HG02885 (cell line): ENCODE results near the gene VEGFA.

Experiments
- ATAC-seq: cut with Tn5 transposase; IDR thresholded peaks from one replicate; pipeline ENCODE4 v1.9.1; 2021; ENCODE audit warnings: mild to moderate bottlenecking; ENCODE audit not compliant: unreplicated experiment, poor library complexity

VEGFA gene

DNA sequence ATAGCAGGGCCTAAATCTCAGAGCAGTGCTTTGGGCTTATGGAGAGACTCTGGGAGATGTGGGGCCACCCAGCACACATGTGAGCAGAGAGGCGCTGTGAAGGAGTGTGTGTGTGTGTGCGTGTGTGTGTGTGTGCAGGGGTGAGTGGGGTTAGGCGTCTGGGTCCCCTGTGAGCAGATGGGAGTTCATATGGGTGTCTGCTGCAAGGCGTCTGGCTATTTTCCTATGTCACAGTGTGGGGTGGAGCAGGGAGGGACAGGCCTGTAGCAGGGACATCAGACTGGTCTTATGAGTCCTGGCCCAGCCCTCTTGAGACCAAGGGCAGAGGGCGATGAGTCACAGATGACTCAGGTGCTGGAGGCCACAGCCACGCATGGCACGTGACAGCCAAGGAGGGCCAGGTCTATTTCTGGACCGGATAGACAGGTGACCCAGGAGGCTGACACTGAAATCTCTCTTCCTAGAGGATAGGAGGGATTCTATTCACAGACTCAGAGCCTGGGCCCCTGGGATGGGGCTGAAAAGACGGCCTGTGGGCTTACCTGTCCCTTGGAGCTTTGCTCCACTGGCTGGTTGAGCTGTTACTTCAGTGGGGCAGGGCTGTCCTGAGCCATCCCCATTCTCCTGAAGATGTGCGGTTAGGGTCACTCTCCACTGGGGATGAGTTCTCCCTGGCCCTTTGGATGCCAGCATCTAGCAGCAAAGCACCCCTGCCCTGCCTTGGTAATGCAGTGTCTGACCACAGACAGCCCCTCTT is 28.9 kb downstream of the VEGFA start:
- ATAC-seq = peak; percentile 46

DNA sequence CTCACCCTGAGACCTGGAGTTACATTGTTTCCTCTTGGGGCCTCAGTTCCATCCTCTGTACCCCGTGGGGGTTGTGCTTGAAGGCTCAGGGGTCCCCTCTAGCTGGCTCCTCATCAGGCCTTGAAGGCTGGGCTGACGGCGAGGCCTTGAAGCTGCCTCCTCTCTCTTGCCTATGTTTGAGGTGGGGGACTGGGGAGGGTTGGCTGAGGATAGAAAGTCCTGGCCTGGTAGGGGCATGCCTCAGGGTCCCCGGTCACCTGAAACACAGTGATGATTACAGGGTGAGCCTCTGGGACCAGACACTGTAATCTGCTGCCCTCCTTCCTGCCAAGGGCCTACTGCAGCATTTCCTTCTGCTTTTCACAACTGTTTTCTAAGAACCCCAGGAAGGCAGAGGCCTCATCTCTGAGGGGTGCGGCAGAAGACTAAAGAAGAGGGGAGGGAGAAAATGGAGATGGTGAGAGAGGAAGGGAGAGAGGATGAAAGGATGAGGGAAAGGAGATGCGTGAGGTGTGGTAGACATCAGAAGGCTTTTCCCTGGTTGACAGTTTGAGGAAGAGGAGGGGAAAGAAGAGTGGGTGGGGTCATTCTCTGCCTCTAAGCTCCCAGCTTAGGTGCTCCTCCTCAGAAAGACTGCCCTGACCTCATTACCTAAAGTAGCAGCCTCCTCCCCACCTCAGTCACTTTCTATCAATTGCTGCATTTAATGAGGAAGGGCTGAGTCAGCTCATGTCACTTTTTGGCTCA is 29.7 kb downstream of the VEGFA start:
- no peak for ATAC-seq

DNA sequence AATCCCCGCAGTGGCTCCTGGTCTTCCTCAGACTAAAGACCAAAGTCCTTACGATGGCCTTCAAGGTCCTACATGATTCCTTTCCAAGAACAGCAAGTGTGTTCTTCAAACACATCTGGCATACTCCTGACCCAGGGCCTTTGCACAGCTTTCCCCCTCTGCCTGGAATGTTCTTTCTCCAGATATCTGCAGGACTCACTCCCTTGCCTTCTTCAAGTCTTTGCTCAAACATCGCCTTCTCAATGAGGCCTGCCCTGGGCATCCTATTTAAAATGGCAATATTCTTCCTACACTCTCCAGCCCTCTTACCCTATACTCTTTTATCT is 30.2 kb downstream of the VEGFA start:
- no peak for ATAC-seq

DNA sequence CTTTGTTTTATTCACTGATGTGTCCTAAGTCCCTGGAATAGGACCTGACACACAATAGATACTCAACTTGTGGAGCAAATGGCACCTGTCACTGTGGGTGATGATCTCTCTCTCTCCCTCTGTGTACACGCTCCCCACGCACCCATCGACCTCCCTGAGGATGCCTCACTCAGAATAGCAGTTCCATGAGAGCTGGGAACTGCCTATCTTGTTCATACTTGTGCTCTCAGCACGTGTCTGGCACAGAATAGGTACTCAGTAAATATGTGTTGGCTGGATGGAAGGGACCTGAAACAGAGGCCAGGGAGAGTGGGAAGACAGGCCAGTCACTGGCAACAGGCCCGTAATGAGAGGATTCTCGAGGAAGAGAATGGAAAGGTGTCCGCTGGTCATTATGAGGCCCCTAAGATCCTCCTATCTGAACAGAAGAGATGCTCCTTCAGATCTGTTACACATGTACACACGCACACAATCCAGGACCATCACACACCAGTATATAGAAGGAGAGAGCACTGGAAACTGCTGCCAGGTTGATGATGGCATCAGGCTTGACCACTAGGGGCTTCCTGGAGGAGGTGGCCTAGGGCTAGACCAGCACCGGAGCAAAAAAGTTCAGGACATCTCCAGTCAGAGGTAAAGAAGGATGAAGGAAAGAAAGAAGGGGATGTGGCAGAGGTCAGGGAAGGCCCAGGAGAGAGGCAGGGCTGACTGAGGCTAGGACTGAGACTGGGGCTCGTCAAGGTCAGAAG is 30.9 kb downstream of the VEGFA start:
- no peak for ATAC-seq

DNA sequence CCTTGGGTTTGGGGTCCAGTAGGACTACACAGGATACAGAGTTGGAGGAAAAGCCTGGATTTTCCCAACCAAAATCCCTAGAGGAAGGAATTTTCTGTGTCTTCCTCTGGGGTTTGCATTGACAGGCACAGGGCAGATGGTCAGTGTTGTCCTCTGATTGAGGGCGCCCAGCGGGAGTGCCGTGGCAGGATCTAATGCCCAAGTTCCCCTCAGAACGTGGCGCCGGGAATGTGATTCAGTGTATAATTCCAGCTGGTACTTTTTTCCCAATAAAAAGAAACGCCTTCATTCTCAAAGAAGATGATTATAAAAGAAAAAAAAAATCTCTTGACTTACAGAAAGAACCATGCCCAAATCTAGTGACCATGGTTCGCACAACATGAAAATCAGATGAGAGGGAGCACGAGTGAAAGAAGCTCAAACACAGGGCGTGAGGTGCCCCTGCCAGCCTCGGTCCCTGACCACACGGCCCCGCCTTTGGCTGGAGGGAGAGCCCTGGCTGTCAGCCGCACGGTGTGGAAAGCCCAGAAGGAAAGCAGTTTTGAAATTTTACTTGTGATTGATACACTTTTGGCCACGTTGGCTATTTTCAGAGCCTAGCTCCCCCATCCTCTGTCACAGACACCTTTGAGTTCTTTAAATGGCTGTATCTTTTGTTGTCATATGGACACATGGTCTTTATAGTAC is 31.6 kb downstream of the VEGFA start:
- ATAC-seq = no peak

DNA sequence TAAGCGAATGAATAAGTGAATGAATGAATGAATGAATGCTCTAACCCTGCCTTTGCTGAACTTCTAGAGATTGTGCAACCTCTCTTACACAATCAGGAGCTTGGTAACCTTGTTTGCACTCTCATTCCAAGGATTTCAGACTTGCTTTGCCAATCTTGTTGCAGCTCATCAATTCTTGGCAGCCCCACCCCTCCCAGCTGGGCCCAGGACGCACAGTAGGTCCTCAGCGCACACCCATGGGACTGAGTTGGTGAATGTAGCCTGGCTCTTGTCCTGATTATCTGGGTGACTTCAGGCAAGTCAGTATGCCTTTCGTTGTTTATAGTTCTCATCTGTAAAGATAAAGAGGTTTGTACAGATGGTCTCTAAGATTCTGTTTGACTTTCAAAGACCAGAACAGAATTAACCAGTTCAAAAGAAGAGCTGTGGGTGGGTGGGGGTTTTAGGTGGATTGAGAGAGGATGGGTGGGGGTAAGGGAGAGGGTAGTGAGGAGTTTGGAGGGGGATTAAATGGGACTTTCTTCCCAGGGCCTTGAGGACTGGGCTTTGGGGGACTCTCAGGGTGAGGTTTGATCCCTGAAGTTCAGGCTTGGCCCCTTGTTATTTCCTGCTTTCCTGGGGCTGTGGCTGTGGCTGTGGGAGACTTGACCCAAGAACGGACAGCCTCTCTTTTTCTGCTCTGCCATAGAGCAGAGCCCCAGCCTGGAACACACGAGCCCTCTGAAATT is 33.2 kb downstream of the VEGFA start:
- ATAC-seq = no peak

DNA sequence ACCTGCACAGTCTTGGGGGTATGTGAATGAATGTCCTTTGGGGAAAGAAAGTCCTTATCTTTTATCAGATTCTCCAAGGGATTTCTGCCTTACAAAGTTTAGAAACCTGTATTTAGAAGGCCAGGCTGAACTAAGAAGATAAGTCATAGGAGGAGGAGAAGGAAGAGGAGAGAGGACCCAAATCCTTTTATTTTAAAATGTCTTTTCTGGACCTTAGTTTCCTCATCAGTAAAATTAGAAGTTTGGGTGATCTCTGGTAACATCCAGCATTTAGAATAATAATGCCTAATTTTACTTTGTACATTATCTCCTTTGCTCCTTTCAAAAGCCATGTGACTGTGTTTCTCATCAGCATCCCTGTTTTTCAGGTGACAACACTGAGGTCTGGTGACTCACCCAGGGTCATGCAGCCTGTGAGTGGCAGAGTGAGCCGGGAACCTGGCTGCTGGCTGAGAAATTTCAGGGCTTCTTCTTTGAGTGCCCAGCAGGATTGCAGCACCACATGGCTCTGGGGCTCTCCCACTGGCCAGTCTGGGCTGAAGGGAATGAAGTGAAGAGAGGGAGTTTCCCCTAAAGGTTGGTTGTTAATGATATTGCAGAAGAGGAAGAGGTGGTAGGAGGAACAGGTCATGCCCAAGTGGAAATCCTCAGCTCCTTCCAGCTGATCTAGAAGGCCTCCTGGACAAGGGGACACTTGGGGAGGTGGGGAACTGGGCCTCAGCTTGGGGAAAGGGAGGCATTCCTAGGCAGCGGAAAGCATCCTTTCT is 34.0 kb downstream of the VEGFA start:
- no peak for ATAC-seq

DNA sequence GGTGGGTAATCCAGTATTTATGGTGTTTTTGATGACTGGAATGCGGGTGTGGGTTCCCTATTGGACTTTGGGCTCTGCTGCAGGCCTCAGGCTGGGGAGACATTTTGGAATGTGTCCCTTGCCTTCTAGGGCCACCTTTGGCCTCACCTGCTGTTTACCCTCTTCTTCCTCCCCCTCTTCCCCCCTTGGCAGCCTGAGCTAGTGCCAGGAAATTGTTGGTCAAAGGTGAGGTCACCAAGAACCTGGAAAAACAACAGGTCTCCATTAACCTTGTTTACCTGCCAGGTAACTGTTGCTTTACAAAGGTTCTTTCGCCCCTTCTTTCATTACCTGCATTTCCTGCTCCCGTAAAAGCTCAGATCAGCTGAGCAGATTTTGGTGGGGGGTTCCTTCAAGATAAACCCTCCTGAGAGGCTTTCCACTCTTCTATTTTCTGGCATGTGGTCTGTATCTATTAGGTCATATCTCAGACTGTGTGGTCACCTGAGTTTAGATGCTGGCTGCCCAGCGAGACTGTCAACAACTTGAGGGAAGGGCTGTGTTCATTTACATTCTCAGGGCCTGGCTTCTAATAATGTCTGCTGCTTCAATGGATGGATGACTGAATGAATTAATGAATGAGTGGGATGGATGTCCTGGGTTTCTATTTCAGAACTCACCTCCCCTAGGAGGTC is 34.7 kb downstream of the VEGFA start:
- no peak for ATAC-seq

DNA sequence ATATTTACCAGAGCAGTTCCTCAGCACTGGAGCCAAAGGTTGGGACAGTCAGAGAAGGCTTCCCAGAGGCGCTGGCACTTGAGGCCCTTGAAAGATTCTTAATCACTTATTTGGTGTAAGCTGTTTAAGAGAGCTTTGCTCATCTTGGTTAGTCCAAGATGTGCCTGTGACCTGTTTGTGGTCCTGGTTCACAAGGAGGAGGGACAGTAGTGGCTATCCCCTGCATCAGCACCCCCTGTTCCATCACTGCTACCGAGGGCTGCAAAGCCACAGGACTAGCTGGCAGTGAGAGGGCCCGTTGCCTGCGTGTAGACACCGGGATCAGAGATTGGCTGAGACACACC is 35.7 kb downstream of the VEGFA start:
- no peak for ATAC-seq

DNA sequence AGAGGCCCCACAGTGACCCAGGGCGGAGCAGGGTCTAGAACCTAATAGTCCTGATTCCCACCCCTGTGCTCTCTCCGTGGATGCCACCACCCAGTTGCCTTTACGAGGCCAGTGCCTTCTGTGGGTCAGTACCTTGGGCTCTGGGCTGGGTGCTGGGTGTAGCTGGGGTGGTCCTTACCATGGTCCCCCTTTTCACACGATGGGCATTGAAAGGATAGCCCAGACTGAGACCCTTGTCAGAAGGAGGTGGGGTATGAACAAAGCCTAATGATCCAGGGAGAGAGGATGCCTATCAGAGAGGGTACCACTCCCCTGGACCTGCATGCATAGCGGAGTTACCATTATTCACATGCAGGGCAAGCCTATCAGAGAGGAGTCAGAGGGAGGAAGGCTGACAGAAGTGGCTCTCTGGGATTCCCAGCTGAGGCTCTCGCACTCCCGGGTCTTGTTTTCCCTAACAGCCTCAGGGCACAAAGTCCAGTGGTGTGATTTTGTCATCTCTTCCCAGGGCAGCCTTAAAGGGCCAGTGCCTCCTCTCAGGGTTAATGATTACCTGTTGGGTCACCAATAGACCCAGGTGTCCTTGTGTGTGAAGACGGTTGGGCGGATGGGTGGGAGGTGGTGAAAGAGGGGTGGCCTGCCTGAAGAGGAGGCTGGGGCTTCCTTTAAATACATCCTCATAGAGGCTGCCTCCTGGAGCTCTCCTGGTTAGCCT is 36.2 kb downstream of the VEGFA start:
- ATAC-seq = no peak

DNA sequence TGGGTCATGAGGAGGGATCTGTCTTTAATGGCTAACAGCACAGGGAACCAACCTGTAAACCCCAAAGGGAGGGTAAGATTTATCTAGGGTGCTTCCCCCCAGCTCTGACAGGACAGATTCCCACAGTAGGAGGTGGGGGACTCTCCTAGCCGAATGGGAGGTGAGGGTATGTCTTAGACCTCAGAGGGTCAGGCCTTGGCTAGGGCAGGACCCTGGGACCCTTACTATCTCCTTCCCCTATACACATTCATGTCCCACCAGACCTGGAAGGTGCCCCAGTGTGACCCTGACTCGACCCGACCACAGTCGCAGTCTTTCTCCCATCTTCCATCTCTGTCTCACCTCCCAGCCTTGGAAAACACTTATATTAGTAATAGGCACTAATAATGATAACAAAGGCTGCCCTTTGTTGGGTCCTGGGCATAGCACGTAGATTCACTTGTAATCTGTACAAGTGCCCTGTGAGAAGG is 36.8 kb downstream of the VEGFA start:
- ATAC-seq = no peak

DNA sequence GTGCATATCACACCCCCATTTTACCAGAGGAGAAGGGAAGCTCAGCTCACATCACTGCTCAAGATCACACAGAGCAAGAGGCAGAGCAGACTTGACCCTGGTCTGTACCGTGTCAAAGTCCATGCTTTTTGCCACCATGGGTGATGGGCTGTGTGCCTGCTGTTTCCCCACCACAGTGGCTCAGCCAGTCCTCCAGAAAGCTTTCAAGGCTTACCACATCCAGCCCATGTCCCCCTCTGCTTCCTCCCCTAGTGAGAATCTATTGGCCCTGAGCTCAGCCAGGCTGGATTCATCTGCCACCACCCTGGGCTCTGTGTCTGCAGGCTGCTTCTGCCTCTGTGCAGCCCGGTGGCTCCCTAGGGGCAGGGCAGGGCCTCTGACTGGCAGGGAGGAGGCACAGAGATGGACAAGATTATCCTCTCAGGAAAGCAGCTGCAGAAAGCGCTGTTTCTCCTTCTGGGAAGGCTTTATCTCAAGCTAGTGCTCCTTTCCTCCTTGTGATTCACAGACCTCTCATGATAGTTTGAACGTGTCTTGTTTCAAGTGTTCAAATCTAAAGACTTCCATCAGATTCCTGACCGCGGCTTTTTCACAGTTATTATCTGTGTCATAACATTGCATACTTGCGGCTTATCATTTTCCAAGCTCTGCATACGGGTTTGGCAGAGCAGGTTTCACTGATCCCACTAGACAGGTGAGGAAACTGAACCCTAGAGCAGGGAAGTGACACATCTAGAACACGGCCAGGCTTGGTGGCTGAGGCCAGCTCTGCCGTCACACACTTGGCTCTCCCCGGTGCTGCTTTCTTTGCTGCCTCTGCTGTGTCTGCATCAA is 37.4 kb downstream of the VEGFA start:
- no peak for ATAC-seq

DNA sequence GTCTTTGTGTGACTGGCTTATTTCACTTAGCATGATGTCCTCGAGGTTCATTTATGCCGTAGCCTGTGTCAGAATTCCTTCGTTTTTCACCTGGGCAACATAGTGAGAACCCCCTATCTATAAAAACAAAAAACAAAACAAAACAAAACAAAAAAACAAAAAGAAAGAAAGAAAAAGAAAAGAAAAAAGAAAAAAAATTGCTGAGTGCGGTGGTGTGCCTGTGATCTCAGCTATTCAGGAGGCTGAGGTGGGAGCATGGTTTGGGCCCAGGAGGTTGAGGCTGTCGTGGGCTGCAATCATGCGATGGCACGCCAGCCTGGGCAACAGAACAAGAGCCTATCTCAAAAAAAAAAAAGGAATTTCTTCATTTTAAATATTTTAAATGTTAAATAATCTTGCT is 38.4 kb downstream of the VEGFA start:
- ATAC-seq = no peak

DNA sequence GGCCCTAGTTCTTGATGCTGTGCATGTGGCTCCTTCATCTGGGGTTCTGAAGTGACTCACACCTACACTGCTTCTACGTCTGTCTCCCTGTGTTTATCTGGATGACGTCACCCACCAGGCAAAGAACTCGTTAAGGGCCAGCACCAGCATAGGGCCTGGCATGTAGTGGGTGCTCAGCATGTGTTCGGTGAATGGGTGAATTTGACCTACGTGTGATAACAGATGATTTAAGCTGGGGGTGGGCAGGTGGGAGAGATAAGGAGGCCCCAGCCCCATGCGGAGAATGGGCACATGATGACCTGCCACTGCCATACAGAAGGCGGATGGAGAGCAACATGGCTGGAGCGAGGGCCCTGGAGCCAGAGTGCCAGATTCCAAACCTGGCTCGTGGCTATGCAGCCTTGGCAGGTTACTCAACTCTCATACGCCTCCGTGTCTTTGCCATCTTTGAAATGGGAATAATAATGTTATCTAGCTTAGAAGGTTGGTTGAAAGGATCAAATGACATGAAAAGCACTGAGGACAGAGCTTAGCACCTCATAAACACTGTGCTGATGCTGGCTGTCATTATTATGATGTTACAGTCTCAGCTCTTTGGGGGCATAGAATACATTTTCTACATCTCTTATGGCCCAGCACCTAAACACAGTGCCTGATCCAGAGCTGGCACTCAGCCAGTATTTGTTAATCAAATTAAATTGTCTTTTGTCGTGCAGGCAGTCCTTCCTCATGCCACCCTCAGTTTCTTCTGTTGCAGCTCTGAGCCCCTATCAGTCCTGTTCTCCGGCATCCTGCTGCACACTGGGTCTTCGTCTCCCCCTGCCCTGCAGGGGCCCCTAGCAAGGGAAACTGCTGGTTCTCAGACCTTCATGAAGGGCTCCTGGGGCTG is 39.6 kb downstream of the VEGFA start:
- no peak for ATAC-seq

DNA sequence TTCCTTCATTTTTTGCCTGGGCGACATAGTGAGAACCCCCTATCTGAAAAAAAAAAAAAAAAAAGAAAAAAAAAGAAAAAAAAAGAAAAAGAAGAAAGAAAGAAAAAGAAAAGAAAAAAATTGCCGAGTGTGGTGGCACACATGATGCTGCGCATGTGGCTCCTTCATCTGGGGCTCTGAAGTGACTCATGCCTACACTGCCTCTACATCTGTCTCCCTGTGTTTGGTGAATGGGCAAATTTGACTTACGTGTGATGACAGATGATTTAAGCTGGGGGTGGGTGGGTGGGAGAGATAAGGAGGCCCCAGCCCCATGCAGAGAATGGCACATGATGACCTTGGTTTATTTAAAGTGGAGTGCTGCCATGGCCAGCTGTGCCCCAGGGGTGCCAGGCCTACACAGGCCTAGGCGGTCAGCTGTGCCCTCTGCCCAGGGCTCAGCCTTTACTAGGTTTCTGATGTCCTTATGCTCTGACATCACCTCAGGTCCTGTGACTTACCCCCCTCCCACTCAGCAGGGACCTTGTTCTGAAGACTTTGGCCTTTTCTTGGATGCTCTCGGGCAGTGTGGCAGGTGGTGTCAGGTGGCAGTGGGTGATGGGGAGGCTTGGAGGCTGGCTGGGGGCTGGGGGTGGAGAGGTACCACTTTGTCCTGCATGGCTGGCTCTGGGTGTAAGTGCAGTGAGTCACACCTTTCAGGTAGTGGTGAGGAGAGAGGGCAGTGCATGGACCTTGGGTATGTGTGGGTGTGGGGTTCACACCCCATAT is 41.1 kb downstream of the VEGFA start:
- no peak for ATAC-seq

DNA sequence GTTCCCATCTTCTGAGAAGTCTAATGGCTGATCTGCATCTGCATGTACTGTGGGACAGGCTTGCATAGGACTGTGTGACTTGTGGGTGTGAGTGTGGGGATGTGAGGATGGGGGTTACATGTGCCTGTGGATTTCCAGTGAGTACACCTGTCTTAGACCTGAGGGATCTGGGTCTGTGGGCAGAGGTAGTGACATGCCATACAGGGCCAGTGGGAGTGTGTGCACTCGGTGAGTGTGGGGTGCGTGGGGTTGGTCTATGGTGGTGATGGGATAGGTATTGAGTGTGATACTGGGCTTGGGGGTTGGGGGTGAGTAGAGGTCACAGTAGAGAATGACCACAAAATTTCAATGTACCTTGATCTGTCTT is 41.7 kb downstream of the VEGFA start:
- no peak for ATAC-seq
